ENCODE measurements around the gene SLC7A5. TPM values are rescaled to one million over a fixed set of nuclear protein-coding genes. Genes with fewer than 3 reads are reported as not detected.

The SLC7A5 gene
- total and polyA plus RNA-seq, 8 donors = 1.1 to 54.7 (median 4.4) TPM

DNA sequence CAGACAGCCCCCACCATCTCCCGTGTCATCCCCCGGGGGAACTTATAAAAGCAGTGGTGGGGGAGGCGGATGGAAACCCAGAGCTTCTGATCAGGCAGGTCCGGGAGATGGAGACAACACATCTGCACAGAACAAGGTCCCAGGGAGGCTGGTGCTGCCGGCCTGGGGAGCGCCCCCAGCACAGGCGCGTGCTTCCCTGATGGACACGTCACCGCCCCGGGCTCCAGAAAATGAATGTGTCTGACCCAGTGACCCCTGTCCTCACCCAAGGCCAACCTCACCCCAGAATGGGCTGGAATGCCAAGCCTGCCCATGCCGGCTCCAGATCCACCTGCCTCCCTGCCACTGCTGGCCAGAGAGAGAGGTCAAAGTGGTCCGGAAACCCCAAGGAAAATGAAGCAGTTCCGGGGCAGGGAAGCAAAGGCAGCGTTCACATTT is 12.5 kb downstream of the SLC7A5 start:
- intact Hi-C loops (cut with DNase I) = no loop called here
- H3K27me3 ChIP-seq = no peaks in the 10 kb centered on the region
- peak in 1 of 6 donors; percentile 56 for DNase-seq
- H3K36me3 ChIP-seq = no peaks in the 10 kb centered on the region
- no peaks in the 10 kb centered on the region for H3K9me3 ChIP-seq
- no peak for ATAC-seq
- TF ChIP-seq, protein P1, sequence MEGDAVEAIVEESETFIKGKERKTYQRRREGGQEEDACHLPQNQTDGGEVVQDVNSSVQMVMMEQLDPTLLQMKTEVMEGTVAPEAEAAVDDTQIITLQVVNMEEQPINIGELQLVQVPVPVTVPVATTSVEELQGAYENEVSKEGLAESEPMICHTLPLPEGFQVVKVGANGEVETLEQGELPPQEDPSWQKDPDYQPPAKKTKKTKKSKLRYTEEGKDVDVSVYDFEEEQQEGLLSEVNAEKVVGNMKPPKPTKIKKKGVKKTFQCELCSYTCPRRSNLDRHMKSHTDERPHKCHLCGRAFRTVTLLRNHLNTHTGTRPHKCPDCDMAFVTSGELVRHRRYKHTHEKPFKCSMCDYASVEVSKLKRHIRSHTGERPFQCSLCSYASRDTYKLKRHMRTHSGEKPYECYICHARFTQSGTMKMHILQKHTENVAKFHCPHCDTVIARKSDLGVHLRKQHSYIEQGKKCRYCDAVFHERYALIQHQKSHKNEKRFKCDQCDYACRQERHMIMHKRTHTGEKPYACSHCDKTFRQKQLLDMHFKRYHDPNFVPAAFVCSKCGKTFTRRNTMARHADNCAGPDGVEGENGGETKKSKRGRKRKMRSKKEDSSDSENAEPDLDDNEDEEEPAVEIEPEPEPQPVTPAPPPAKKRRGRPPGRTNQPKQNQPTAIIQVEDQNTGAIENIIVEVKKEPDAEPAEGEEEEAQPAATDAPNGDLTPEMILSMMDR (IDR thresholded peaks at IDR 0.05) = no peak
- peak overlapping the region in 2 of 4 donors; percentile 69 to 78 for H3K27ac ChIP-seq
- peaks cover 12 to 21% (median 15%) of the 10 kb centered on the region in 3 donors for H3K4me1 ChIP-seq
- no peak overlapping the region for H3K4me3 ChIP-seq
- no peak for FAIRE-seq
- 84 to 85% methylated on average over 15 of the region's 15 CpGs for WGBS, 2 donors

DNA sequence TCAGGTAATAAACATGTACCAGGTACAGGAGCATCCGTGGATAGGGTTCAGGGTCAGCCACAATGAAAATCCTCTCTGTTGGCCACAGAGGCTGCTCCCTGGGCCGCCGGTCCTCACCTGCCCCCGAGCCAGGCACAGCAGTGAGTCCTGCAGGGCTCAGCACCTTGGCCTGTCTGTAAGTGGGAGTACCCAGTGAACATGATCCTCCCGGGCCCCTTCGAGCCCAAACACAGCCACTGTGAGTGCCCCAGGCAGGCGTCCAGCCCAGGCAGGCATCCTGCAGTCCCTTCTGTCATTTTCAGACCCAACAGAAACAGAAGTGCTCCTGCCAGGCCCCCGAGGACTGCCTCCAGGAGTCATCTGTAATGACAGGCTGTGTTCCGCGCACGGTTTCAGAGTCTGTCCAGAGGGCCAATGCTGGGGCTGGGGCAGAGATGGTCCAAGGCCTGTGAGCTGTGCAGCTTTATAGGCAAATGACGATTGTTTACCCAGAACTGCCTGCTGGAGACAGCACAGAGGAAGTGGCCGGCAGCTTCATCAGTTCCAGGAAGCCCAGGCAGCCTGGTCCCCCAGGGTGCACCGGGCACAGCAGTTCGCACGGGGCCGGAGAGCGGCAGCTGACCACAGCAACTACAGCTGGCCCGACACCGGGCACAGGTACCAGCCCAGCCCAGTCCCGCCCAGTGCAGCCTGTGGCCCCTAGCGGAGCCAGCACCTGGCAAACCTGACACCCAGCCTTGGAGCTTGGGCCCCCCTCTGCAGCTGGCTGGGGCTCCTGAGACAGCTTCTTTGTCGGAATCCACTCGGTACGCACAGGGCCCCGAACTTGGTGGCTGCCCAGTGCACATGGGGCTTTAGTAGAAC is 13.2 kb downstream of the SLC7A5 start:
- H3K9me3 ChIP-seq = no peaks in the 10 kb centered on the region
- H3K36me3 ChIP-seq = no peaks in the 10 kb centered on the region
- 76 to 86% methylated on average over 26 of the region's 26 CpGs for WGBS, 2 donors
- peaks cover 12 to 21% (median 15%) of the 10 kb centered on the region in 3 donors for H3K4me1 ChIP-seq
- ATAC-seq = peak in 3 of 4 donors; percentile 53 to 62 (median 61)
- DNase-seq = peak in 4 of 6 donors; percentile 45 to 81 (median 70)
- no peaks in the 10 kb centered on the region for H3K27me3 ChIP-seq
- no peak for FAIRE-seq
- no peak overlapping the region for H3K4me3 ChIP-seq
- intact Hi-C loops (cut with DNase I) = no loop called here
- TF ChIP-seq, protein P1 (IDR thresholded peaks at IDR 0.05) = no peak
- peak overlapping the region in 2 of 4 donors; percentile 69 to 78 for H3K27ac ChIP-seq

DNA sequence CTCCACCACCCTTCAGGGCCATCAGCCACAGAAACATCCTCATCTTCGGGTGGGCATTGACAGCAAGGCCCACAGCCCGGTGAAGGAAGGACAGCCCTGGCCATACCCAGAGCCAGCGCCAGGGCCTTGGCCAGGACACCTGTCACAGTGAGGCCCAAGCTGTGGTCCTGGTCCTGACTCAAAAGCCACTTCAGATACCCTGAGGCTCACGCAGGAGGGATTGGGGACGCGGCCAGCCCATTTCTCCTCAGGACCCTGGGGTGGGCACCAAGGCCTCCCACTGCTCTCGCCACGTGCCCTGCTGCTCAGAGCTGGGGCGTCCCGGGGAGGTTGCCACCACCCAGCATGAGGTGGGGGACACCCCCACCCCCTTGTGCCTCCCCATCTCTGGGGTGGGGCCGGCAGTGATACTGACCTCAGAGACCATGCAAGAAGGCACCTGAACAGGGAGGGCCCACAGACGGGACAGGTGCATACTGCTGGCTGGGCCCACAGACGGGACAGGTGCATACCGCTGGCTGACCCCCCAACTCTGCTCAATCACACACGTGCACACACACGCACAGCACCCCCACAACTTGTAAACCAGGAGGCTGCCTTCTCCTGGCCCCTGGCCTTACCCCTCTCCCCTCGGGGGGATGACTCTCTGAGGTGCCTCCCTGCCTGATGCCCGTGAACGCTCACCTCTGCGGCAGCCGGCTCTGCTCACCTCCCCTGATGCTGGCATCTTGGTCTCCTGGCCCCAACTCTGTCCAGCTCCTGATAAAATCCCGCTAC is 14.2 kb downstream of the SLC7A5 start:
- H3K4me1 ChIP-seq = peaks cover 12 to 21% (median 19%) of the 10 kb centered on the region in 3 donors
- ATAC-seq (no peak), FAIRE-seq (no peak), DNase-seq (peak in 2 of 6 donors; percentile 45 to 73)
- no peaks in the 10 kb centered on the region for H3K9me3 ChIP-seq
- no peaks in the 10 kb centered on the region for H3K27me3 ChIP-seq
- intact Hi-C loops (cut with DNase I) = no loop called here
- H3K36me3 ChIP-seq = no peaks in the 10 kb centered on the region
- WGBS, 2 donors = 90% methylated on average over 22 of the region's 22 CpGs
- H3K4me3 ChIP-seq = no peak overlapping the region
- H3K27ac ChIP-seq = peak overlapping the region; percentile 31 to 78 (median 54)
- TF ChIP-seq, protein P1 (IDR thresholded peaks at IDR 0.05) = no peak

DNA sequence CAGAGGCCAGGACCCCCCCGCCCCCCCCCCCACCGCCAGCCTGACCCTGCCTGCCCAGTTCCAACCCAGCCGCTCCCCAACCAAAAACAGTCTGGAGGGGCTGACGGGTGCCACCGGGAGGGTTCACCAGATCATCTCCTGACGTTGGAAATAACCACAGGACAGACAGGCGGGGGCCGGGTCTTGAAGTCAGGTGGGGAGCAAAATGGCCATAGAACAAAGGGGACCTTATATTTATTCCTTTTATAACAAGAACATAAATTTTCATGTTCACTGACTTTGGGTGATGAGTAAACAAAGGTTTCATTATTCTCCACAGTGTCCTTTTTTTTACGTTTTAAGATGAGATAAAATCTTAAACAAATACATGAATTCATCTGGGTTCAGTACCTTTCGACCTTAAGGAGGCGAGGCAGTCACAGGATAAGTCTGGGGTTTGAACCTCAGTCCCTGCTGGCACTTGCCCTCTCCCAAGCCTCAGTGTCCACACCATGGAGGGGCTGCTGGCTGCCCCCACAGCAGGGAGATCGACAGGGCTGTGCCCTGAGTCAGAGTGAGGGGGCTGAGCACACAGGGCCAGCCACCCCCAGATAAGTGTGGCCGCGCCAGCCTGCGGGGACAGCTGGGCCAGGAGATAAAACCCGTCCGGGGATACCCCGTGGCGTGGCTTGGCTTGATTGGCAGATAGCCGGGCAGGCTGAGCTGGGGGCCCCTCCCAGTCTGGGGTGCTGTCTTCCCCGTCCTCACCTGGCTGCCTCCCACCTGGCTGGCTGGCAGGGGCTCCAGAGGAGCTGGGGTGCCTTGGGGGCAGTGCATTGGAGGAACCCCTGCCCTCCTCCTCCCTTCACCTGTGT is 15.0 kb downstream of the SLC7A5 start:
- peaks cover 12 to 23% (median 21%) of the 10 kb centered on the region in 3 donors for H3K4me1 ChIP-seq
- no peaks in the 10 kb centered on the region for H3K36me3 ChIP-seq
- no peaks in the 10 kb centered on the region for H3K27me3 ChIP-seq
- DNase-seq = peak in 3 of 6 donors; percentile 49 to 81 (median 59)
- TF ChIP-seq, protein P1 (IDR thresholded peaks at IDR 0.05) = no peak
- peak in 2 of 4 donors; percentile 1 to 13 for ATAC-seq
- FAIRE-seq = no peak
- H3K4me3 ChIP-seq = peak overlapping the region in 2 of 4 donors; percentile 24 to 31
- WGBS, 2 donors = 17 to 20% methylated on average over 21 of the region's 21 CpGs
- intact Hi-C loops (cut with DNase I) = no loop called here
- H3K27ac ChIP-seq = peak overlapping the region; percentile 31 to 78 (median 54)
- H3K9me3 ChIP-seq = no peaks in the 10 kb centered on the region

Measured in pancreas (tissue), 10 donors.